Renal pelvis (tissue), 12 donors: ENCODE data around the gene TMED3. TPM values are rescaled to one million over a fixed set of nuclear protein-coding genes. Genes with fewer than 3 reads are reported as not detected.

Source experiments
- DNase-seq: peaks from one replicate; pipeline ENCODE4 v3.0.0-alpha.2; 2013
- long read RNA-seq, 16 experiments: transcript quantifications; one replicate each; lab custom pipeline, GENCODE V29; 2026
- polyA plus RNA-seq, 3 donors: library from polyadenylated mRNA; unstranded; fragments of 120-200 nt; gene quantifications; one replicate each; pipeline ENCODE4 v1.2.1, GENCODE V29; 2013; ENCODE audit not compliant: insufficient read length in 3 of 3

The TMED3 gene
- 10 to 100 TPM; 60.2 to 64.4 (median 62.1) TPM for polyA plus RNA-seq
- long read RNA-seq, donor 1, transcript TMED3-201 (3 exons, 1,475 nt) = major isoform, 36 of 36 reads
- long read RNA-seq, donor 1, partial matches to known transcripts = 0 of 36 reads
- long read RNA-seq, donor 1, other reads (novel, unspliced or antisense) = 0 of 36 reads
- long read RNA-seq, donor 2, transcript TMED3-201 (3 exons, 1,475 nt) = major isoform, 36 of 48 reads
- long read RNA-seq, donor 2, partial matches to known transcripts = 12 of 48 reads
- long read RNA-seq, donor 2, other reads (novel, unspliced or antisense) = 0 of 48 reads
- long read RNA-seq, donor 3, transcript TMED3-201 (3 exons, 1,475 nt) = major isoform, 36 of 51 reads
- long read RNA-seq, donor 3, partial matches to known transcripts = 15 of 51 reads
- long read RNA-seq, donor 3, other reads (novel, unspliced or antisense) = 0 of 51 reads
- long read RNA-seq, donor 4, transcript TMED3-201 (3 exons, 1,475 nt) = major isoform, 41 of 64 reads
- long read RNA-seq, donor 4, partial matches to known transcripts = 22 of 64 reads
- long read RNA-seq, donor 4, other reads (novel, unspliced or antisense) = 0 of 64 reads
- long read RNA-seq, donor 5, transcript TMED3-201 (3 exons, 1,475 nt) = major isoform, 23 of 36 reads
- long read RNA-seq, donor 5, partial matches to known transcripts = 13 of 36 reads
- long read RNA-seq, donor 5, other reads (novel, unspliced or antisense) = 0 of 36 reads
- long read RNA-seq, donor 6, transcript TMED3-201 (3 exons, 1,475 nt) = major isoform, 29 of 44 reads
- long read RNA-seq, donor 6, partial matches to known transcripts = 15 of 44 reads
- long read RNA-seq, donor 6, other reads (novel, unspliced or antisense) = 0 of 44 reads
- long read RNA-seq, donor 7, transcript TMED3-201 (3 exons, 1,475 nt) = major isoform, 44 of 52 reads
- long read RNA-seq, donor 7, partial matches to known transcripts = 8 of 52 reads
- long read RNA-seq, donor 7, other reads (novel, unspliced or antisense) = 0 of 52 reads
- long read RNA-seq, donor 8, transcript TMED3-201 (3 exons, 1,475 nt) = major isoform, 21 of 28 reads
- long read RNA-seq, donor 8, partial matches to known transcripts = 6 of 28 reads
- long read RNA-seq, donor 8, other reads (novel, unspliced or antisense) = 0 of 28 reads
- long read RNA-seq, donor 9, transcript TMED3-201 (3 exons, 1,475 nt) = major isoform, 38 of 51 reads
- long read RNA-seq, donor 9, partial matches to known transcripts = 11 of 51 reads
- long read RNA-seq, donor 9, other reads (novel, unspliced or antisense) = 0 of 51 reads
- long read RNA-seq, donor 10, transcript TMED3-201 (3 exons, 1,475 nt) = major isoform, 21 of 26 reads
- long read RNA-seq, donor 10, partial matches to known transcripts = 5 of 26 reads
- long read RNA-seq, donor 10, other reads (novel, unspliced or antisense) = 0 of 26 reads
- long read RNA-seq, donor 11, transcript TMED3-201 (3 exons, 1,475 nt) = major isoform, 30 of 47 reads
- long read RNA-seq, donor 11, partial matches to known transcripts = 17 of 47 reads
- long read RNA-seq, donor 11, other reads (novel, unspliced or antisense) = 0 of 47 reads
- long read RNA-seq, donor 12, transcript TMED3-201 (3 exons, 1,475 nt) = major isoform, 44 of 46 reads
- long read RNA-seq, donor 12, partial matches to known transcripts = 0 of 46 reads
- long read RNA-seq, donor 12, other reads (novel, unspliced or antisense) = 0 of 46 reads
- long read RNA-seq, donor 13, transcript TMED3-201 (3 exons, 1,475 nt) = major isoform, 19 of 33 reads
- long read RNA-seq, donor 13, partial matches to known transcripts = 13 of 33 reads
- long read RNA-seq, donor 13, other reads (novel, unspliced or antisense) = 0 of 33 reads
- long read RNA-seq, donor 14 = 0 reads
- long read RNA-seq, donor 15 = 0 reads
- long read RNA-seq, donor 16, transcript TMED3-201 (3 exons, 1,475 nt) = major isoform, 58 of 81 reads
- long read RNA-seq, donor 16, partial matches to known transcripts = 23 of 81 reads
- long read RNA-seq, donor 16, other reads (novel, unspliced or antisense) = 0 of 81 reads

- peak; percentile 75 for DNase-seq
These were observed at the start of gene TMED3 for GRCh38 chr15:79310985-79311900. TSS of gene TMED3 (plus strand) at chr15:79311112. CDS start at chr15:79311250, 138 bp downstream.

GRCh38 chr15:79261836-79262235, 49.1 kb upstream of the TMED3 start:
- no peak for DNase-seq

GRCh38 chr15:79265167-79265566, 45.7 kb upstream of the TMED3 start:
- DNase-seq = no peak

GRCh38 chr15:79265987-79266579, 44.8 kb upstream of the TMED3 start:
- DNase-seq = no peak

GRCh38 chr15:79282371-79283251, 28.3 kb upstream of the TMED3 start, which contains the start of gene ANKRD34C:
TSS of gene ANKRD34C (plus strand) at chr15:79282722. CDS start at chr15:79293285, 10,563 bp downstream.
- DNase-seq = no peak

GRCh38 chr15:79283252-79284048, 27.5 kb upstream of the TMED3 start:
- DNase-seq = peak; percentile 67

GRCh38 chr15:79290642-79291275, 20.2 kb upstream of the TMED3 start:
- no peak for DNase-seq

- DNase-seq = no peak
These were observed 18.9 kb upstream of the TMED3 start for GRCh38 chr15:79292011-79292410.

GRCh38 chr15:79294075-79294474, 16.8 kb upstream of the TMED3 start:
- DNase-seq = no peak

- no peak for DNase-seq
These were observed 14.3 kb upstream of the TMED3 start for GRCh38 chr15:79296583-79296982.

GRCh38 chr15:79299126-79299840, 11.6 kb upstream of the TMED3 start:
- no peak for DNase-seq

GRCh38 chr15:79299841-79300235, 11.1 kb upstream of the TMED3 start:
- DNase-seq = no peak

- no peak for DNase-seq
These were observed 3.7 kb upstream of the TMED3 start for GRCh38 chr15:79307251-79307650.

GRCh38 chr15:79308874-79309273, 2.0 kb upstream of the TMED3 start:
- no peak for DNase-seq

- peak; percentile 20 for DNase-seq
These were observed 314 bp upstream of the TMED3 start for GRCh38 chr15:79310612-79310984.
